Ishikawa (cell line): ENCODE measurements around the gene HOXD4.

Experiments used
- CEBPB ChIP-seq: IDR thresholded peaks from 2 replicates; pipeline ENCODE4 v1.6.1; 2012
- CREB1 ChIP-seq: IDR thresholded peaks from 2 replicates; pipeline ENCODE4 v1.6.1; 2012; ENCODE audit warnings: low read depth
- EGR1 ChIP-seq: IDR thresholded peaks from 2 replicates; pipeline ENCODE4 v1.6.1; 2012
- EP300 ChIP-seq: IDR thresholded peaks from 2 replicates; pipeline ENCODE4 v1.6.1; 2012; ENCODE audit warnings: borderline replicate concordance
- FOXM1 ChIP-seq: IDR thresholded peaks from 2 replicates; pipeline ENCODE4 v1.6.1; 2012; ENCODE audit warnings: low read depth, borderline replicate concordance
- MAX ChIP-seq: IDR thresholded peaks from 2 replicates; pipeline ENCODE4 v1.6.1; 2012
- NFIC ChIP-seq: IDR thresholded peaks from 2 replicates; pipeline ENCODE4 v1.6.1; 2012
- RAD21 ChIP-seq: IDR thresholded peaks from 2 replicates; pipeline ENCODE4 v1.6.1; 2012; ENCODE audit warnings: low read depth
- REST ChIP-seq: IDR thresholded peaks from 2 replicates; pipeline ENCODE4 v1.6.1; 2012; ENCODE audit warnings: low read depth, mild to moderate bottlenecking
- TAF1 ChIP-seq: IDR thresholded peaks from 2 replicates; pipeline ENCODE4 v1.6.1; 2012; ENCODE audit warnings: low read depth, mild to moderate bottlenecking
- TCF12 ChIP-seq: IDR thresholded peaks from 2 replicates; pipeline ENCODE4 v1.6.1; 2012; ENCODE audit warnings: low read depth
- TEAD4 ChIP-seq: IDR thresholded peaks from 2 replicates; pipeline ENCODE4 v1.6.1; 2012
- YY1 ChIP-seq: IDR thresholded peaks from 2 replicates; pipeline ENCODE4 v1.6.1; 2012; ENCODE audit warnings: low read depth
- ZBTB7A ChIP-seq: IDR thresholded peaks from 2 replicates; pipeline ENCODE4 v1.6.1; 2012; ENCODE audit warnings: low read depth
- TF ChIP-seq, protein P1 (sequence below): IDR thresholded peaks from 2 replicates; pipeline ENCODE4 v1.6.1; 2012

The HOXD4 gene

DNA sequence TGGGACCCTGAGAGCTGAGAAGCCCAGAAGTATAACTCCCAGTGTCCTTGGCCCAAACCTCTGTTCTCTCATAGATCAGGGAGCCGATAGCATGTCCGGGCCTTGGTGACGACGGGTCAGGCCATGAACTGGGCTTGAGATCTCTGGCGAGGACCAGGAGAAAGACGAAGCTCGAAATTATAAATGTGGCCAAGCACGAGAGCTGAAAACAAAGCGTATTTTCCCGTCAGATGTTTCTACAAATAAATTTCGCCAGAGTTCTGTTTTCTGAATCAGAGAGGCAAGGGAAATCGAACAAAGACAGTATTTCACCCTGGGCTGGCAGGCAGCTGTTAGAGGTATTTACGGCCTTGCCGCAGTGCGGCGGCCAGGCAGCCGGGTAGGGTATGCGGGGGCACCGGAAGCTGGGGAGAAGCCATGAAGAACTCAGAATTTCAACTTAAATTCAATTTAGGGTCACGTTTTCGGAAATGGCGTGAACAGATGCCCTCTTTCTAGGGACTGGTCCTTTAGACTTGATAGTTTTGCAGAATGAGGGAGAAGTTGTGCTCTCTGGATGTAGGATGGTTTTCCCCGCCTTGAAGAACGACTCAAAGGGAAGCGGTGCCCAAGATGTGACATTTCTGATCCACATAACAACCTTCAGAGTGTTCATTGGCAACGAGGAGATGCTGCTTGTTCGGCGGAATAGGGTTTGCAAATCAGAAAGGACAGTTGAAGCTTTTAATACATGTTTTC is 12.3 kb upstream of the HOXD4 start:
- TF ChIP-seq ZBTB7A (no peak), NFIC (no peak), TEAD4 (no peak), CREB1 (no peak), REST (no peak), RAD21 (no peak), EGR1 (no peak), YY1 (no peak), CEBPB (no peak), FOXM1 (no peak), EP300 (no peak), TAF1 (no peak), TCF12 (no peak), MAX (no peak)
- TF ChIP-seq, protein P1, sequence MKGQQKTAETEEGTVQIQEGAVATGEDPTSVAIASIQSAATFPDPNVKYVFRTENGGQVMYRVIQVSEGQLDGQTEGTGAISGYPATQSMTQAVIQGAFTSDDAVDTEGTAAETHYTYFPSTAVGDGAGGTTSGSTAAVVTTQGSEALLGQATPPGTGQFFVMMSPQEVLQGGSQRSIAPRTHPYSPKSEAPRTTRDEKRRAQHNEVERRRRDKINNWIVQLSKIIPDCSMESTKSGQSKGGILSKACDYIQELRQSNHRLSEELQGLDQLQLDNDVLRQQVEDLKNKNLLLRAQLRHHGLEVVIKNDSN: no peak

DNA sequence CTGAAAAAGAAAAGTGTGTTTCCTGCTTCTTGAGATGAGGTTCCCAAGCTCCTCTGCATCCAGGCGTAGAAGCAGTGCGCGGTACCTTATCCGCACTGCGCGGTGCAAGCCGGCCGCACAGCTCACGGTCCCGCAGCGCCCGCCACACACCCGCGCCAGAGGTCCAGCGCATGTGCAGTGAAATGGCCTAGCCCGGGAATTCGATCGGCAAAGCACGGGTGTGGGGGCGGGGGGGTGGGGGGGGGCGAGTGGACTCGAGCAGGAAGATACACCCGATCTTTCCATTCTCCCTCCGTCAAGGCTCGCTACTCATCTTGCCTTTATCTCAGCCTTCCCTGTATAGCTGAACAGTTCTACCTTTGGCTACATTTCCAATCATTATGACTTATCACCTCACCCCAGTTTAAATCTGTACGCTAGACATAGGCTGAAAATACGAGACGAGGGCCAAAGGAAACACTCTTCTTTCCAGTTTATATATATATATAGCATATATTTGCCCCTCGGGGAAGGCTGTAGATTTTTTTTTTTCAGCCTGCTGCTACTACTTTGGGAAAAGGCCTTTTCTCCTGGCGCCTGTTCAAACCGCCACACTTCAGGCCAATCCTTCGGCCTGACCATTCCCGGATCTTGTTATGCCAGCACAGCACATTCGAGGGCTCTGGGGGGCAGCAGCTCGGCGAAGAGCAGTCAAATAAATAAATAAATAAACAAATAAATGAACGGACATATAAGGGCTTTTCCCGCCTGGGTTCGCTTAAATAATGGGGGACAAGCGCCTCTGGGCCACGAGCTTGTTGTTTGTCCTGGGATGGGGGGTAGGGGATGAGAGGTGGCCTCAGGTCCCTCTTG is 11.5 kb upstream of the HOXD4 start:
- no peak for TF ChIP-seq FOXM1
- no peak for TF ChIP-seq CREB1
- no peak for TF ChIP-seq TAF1
- no peak for TF ChIP-seq ZBTB7A
- TF ChIP-seq RAD21: no peak
- no peak for TF ChIP-seq MAX
- no peak for TF ChIP-seq EP300
- no peak for TF ChIP-seq EGR1
- TF ChIP-seq NFIC: no peak
- no peak for TF ChIP-seq CEBPB
- TF ChIP-seq, protein P1: no peak
- TF ChIP-seq YY1: no peak
- TF ChIP-seq TCF12: no peak
- no peak for TF ChIP-seq TEAD4
- no peak for TF ChIP-seq REST

GRCh38 chr2:176140513-176141317 is 10.6 kb upstream of the HOXD4 start:
- TF ChIP-seq ZBTB7A (peak; percentile 93), EP300 (peak; percentile 13; the same call in 1 of the 2 replicates), RAD21 (peak; percentile 86), EGR1 (no peak), MAX (peak; percentile 81), CEBPB (no peak)

- TF ChIP-seq TEAD4 (no peak), TAF1 (no peak), FOXM1 (no peak), EP300 (no peak), REST (no peak), CEBPB (no peak), YY1 (no peak), ZBTB7A (no peak), MAX (no peak), CREB1 (no peak), TCF12 (no peak), NFIC (no peak), RAD21 (no peak), EGR1 (no peak)
- TF ChIP-seq, protein P1: no peak
Observed at GRCh38 chr2:176142281-176142680, 9.1 kb upstream of the HOXD4 start.
